Upper lobe of right lung (tissue), 1 donor: Measurements from ENCODE around the gene KIF1A. TPM values are rescaled to one million over a fixed set of nuclear protein-coding genes. Genes with fewer than 3 reads are reported as not detected.
"Not testable (repeated sequence)": the region's sequence is repeated elsewhere in the genome, so short reads cannot be mapped to it uniquely, and the experiment has no call there.

Source experiments
- ATAC-seq: fragments of 200-7000 bp; cut with Tn5 transposase; one replicate; pipeline ENCODE4 v1.9.1; 2020; ENCODE audit warnings: mild to moderate bottlenecking, moderate library complexity
- DNase-seq: peaks from one replicate; pipeline ENCODE4 v3.0.0-alpha.2; 2020
- H3K27ac ChIP-seq: fragments of 200-600 bp; one replicate; pipeline ENCODE4 v1.8.0; 2022
- H3K27me3 ChIP-seq: fragments of 200-600 bp; one replicate; pipeline ENCODE4 v1.8.0; 2022; ENCODE audit warnings: mild to moderate bottlenecking
- H3K36me3 ChIP-seq: fragments of 200-600 bp; one replicate; pipeline ENCODE4 v1.8.0; 2022
- H3K4me1 ChIP-seq: fragments of 200-600 bp; one replicate; pipeline ENCODE4 v1.8.0; 2022
- H3K4me3 ChIP-seq: fragments of 200-600 bp; one replicate; pipeline ENCODE4 v1.8.0; 2022; ENCODE audit warnings: mild to moderate bottlenecking
- H3K9me3 ChIP-seq: fragments of 200-600 bp; one replicate; pipeline ENCODE4 v1.8.0; 2022
- intact Hi-C: fragments of 100-400 bp; cut with DNase I; formaldehyde crosslinking; loops from one replicate; pipeline ENCODE4 v1.11.0; 2022
- total RNA-seq: library from RNA; stranded (reverse); fragmentation: NEBNext Ultra II Directional; extraction: Animal tissue kit (Norgen Biotek cat#: 25700); gene quantifications from one replicate; pipeline ENCODE4 v1.2.1, GENCODE V29; 2021
- TF ChIP-seq, protein P1 (sequence below): fragments of 200-600 bp; IDR thresholded peaks from one replicate; pipeline ENCODE4 v1.8.0; 2022; ENCODE audit warnings: antibody characterized with exemption
- donor health status: DM: no; HTN: yes; CAD: no; lungs with severe emphysema.

Gene KIF1A
- total RNA-seq, 1 donor from 2014 or later: 0.81 TPM

DNA sequence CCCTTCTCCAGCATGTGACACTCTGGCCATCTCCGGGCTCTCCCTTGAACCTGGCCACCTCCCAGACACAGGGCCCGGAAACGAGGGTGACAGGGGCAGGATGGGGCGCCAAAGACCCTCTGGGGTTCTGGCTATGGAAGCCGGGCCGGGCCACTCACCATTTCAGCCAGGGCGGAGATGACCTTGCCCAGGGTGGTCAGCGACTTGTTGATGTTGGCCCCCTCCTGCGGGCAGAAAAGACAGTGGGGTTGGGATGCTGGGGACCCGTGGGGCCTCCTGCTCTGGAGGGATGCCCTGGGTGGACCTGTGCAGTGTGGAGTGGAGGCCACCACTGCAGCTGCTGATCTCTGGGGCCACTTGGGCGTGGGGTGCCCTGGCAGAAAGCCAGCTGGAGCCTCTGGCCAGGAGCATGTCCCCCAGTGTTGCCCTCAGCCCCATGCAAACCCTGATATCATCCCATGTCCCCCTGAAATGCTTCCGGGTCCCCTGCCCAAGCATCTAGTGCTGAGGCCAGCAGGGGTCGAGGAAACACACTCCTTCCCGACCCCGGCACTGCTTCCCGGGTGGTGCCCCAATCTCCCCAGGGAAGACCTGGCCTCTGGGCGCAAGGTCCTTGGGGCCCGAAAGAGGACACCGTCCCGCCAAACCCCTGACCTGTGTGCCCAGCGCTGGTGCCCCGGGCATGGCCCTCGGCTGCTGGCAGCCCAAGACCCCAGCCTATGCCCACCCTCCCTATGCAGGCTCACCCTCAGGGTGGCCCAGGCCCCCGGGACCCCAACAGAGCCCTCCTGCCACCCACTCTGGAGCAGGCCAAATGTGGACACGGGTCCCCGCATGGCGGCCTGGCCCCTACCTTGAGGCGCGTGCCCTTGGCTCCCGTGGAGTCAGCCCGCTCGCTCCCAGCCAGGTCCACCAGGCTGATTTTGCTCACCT lies 36.9 kb downstream of the KIF1A start:
- Histone ChIP-seq H3K9me3 (no peaks in the 10 kb centered on the region), H3K27me3 (peaks cover 4% of the 10 kb centered on the region), H3K4me3 (no peak overlapping the region), H3K27ac (no peak overlapping the region), H3K4me1 (no peaks in the 10 kb centered on the region), H3K36me3 (no peaks in the 10 kb centered on the region)
- intact Hi-C loops: no loop called here
- ATAC-seq (no peak), DNase-seq (no peak)
- TF ChIP-seq, protein P1, sequence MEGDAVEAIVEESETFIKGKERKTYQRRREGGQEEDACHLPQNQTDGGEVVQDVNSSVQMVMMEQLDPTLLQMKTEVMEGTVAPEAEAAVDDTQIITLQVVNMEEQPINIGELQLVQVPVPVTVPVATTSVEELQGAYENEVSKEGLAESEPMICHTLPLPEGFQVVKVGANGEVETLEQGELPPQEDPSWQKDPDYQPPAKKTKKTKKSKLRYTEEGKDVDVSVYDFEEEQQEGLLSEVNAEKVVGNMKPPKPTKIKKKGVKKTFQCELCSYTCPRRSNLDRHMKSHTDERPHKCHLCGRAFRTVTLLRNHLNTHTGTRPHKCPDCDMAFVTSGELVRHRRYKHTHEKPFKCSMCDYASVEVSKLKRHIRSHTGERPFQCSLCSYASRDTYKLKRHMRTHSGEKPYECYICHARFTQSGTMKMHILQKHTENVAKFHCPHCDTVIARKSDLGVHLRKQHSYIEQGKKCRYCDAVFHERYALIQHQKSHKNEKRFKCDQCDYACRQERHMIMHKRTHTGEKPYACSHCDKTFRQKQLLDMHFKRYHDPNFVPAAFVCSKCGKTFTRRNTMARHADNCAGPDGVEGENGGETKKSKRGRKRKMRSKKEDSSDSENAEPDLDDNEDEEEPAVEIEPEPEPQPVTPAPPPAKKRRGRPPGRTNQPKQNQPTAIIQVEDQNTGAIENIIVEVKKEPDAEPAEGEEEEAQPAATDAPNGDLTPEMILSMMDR: no peak

DNA sequence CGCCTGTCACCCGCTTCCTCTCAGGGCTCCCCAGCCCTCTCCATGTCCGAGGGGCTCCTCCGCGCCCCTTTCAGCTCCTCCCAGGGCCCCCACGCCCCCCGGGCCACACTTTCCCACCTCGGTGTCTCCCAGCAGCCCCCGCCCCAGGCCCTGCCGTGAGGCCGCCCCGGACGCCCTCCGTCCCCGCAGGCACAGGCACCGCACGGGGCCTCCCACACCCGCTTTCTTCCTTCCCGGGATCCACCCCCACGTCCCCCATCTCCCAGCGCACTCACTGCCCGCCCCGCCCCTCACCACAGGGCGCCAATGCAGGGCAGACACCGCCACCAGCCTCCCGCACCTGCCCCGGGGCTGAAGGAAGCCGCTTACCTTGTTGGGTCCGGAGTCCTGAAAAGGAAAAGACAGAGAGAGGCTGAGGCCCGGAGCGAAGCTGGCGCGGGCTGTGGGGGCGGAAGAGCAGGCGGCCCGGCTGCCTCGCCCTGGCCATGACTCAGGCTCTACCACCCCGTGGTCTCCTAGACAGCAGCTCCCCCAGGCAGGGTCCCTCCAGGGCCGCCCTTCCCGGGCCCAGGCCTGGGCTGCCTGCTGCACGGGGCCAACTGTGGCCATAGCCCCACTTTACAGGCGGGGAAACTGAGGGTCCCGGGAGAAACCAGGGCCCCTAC lies 37.7 kb downstream of the KIF1A start:
- ATAC-seq: no peak
- TF ChIP-seq, protein P1: no peak
- H3K27ac ChIP-seq: no peak overlapping the region
- H3K4me1 ChIP-seq: no peaks in the 10 kb centered on the region
- no peak overlapping the region for H3K4me3 ChIP-seq
- no peaks in the 10 kb centered on the region for H3K9me3 ChIP-seq
- intact Hi-C loops: no loop called here
- H3K27me3 ChIP-seq: peaks cover 4% of the 10 kb centered on the region
- no peaks in the 10 kb centered on the region for H3K36me3 ChIP-seq
- no peak for DNase-seq

DNA sequence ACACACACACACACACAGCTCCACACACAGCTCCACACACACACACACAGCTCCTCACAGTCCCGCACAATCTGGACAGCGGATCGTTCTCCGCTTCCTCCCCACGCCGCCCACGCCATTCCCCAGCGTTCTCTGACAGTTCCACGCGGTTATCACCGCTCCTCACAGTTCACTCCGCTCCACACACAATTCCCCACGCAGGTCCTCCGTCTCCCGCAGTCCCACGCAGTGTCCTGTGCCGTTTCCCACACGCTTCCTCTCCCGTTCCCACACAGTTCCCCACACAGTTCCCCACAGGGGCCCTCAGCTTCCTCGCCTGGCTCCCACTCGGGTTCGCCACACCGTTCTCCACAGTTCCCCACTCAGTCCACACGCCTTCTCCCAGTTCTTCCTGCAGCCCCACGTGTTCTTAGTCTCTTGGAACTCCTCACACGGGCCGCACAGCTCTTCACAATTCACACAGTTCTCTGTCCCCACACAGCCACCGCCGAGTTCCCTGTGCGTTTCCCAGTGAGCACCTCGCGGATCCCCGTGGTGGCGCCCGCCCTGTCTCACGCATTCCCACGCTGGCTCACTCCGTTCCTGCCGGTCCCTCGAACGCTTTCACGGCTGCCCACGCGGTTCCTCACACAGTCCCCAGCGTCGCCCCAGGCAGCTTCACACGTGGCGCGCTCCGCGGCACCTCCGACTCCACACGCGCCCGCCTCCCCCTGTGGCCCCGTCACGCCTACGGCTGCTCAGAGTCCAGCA lies 38.4 kb downstream of the KIF1A start:
- no peaks in the 10 kb centered on the region for H3K4me1 ChIP-seq
- TF ChIP-seq, protein P1: no peak
- DNase-seq (no peak), ATAC-seq (no peak)
- intact Hi-C loops: no loop called here
- H3K36me3 ChIP-seq: no peaks in the 10 kb centered on the region
- H3K27ac ChIP-seq: no peak overlapping the region
- no peaks in the 10 kb centered on the region for H3K9me3 ChIP-seq
- no peak overlapping the region for H3K4me3 ChIP-seq
- H3K27me3 ChIP-seq: peaks cover 4% of the 10 kb centered on the region

DNA sequence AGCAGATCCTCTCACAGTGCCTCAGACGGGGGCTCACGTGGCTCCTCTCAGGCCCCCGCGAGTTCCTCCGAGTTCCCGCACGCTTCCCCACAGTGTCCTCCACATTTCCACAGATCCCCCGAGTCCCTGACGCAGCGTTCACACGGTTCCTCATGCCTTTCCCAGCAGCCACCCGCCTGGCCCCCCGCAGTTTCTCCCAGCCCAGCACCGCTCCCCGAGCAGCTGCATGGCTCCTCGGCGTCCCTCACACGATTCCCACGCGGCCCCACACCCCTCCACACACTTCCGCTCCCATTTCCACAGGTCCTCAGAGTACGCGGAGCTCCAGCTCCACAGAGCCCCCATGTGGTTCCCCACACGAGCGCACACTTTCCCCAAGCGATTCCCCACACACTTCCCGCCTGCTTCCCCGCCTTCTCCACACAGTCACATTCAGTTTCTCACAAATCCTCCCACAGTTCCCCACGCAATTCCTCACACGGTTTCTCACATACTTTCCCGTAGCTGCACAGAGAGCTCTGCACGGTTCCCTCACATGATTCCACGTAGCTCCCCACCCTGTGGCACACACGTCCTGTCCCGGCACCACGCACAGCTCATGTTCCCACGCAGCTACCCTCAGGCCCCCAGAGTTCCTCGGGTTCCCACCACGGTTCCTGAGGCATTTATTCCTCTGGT lies 39.9 kb downstream of the KIF1A start:
- DNase-seq: no peak
- TF ChIP-seq, protein P1: no peak
- intact Hi-C loops: no loop called here
- H3K4me1 ChIP-seq: no peaks in the 10 kb centered on the region
- H3K36me3 ChIP-seq: no peaks in the 10 kb centered on the region
- H3K27ac ChIP-seq: no peak overlapping the region
- ATAC-seq: no peak
- H3K27me3 ChIP-seq: peaks cover 4% of the 10 kb centered on the region
- H3K4me3 ChIP-seq: no peak overlapping the region
- no peaks in the 10 kb centered on the region for H3K9me3 ChIP-seq

DNA sequence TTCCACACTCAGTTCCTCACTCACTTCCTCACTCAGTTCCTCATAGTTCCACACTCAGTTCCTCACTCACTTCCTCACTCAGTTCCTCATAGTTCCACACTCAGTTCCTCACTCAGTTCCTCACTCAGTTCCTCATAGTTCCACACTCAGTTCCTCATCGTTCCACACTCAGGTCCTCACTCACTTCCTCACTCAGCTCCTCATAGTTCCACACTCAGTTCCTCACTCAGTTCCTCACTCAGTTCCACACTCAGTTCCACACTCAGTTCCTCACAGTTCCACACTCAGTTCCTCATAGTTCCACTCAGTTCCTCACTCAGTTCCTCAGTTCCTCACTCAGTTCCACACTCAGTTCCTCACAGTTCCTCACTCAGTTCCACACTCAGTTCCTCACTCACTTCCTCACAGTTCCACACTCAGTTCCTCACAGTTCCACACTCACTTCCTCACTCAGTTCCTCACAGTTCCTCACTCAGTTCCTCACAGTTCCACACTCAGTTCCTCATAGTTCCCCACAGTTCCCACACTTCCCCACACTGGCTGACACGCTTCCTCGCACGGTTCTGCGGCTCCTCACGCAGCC lies 40.7 kb downstream of the KIF1A start:
- DNase-seq, ATAC-seq, intact Hi-C loops, H3K4me3 ChIP-seq, H3K27ac ChIP-seq, H3K27me3 ChIP-seq, H3K9me3 ChIP-seq, H3K4me1 ChIP-seq, H3K36me3 ChIP-seq: not testable (repeated sequence)
